HTR-8/SVneo (cell line): ENCODE data around the gene COL24A1.

Experiments used
- DNase-seq: peaks from one replicate; pipeline ENCODE4 v3.0.0; 2011; ENCODE audit warnings: low spot score, mixed read lengths; ENCODE audit not compliant: insufficient read length
- FAIRE-seq: peaks from 2 replicates; lab custom pipeline; 2011; peaks lifted over from hg19 to GRCh38; lab: Jason Lieb, UNC

The COL24A1 gene

GRCh38 chr1:86156566-86157455 lies at the start of gene COL24A1:
Gene COL24A1, minus strand, starts transcription at chr1:86156772. Its CDS starts 376 bp downstream, at chr1:86156396.
- FAIRE-seq (no peak), DNase-seq (peak; percentile 30)

GRCh38 chr1:86205741-86206140 lies 49.2 kb upstream of the COL24A1 start:
- no peak for DNase-seq
- no peak for FAIRE-seq

- FAIRE-seq: no peak
- DNase-seq: no peak
Observed at GRCh38 chr1:86202552-86203340, 46.2 kb upstream of the COL24A1 start.

GRCh38 chr1:86201311-86201710 lies 44.7 kb upstream of the COL24A1 start:
- no peak for DNase-seq
- no peak for FAIRE-seq

- DNase-seq: no peak
- FAIRE-seq: no peak
Observed at GRCh38 chr1:86200901-86201300, 44.3 kb upstream of the COL24A1 start.

- FAIRE-seq (no peak), DNase-seq (no peak)
Observed at GRCh38 chr1:86197206-86197855, 40.8 kb upstream of the COL24A1 start.

GRCh38 chr1:86195281-86195680 lies 38.7 kb upstream of the COL24A1 start:
- FAIRE-seq (no peak), DNase-seq (no peak)

GRCh38 chr1:86194491-86195034 lies 38.0 kb upstream of the COL24A1 start:
- FAIRE-seq (no peak), DNase-seq (no peak)

- FAIRE-seq: no peak
- no peak for DNase-seq
Observed at GRCh38 chr1:86192417-86192816, 35.8 kb upstream of the COL24A1 start.

- DNase-seq (no peak), FAIRE-seq (no peak)
Observed at GRCh38 chr1:86191958-86192357, 35.4 kb upstream of the COL24A1 start.

- DNase-seq: no peak
- no peak for FAIRE-seq
Observed at GRCh38 chr1:86190873-86191272, 34.3 kb upstream of the COL24A1 start.

- FAIRE-seq (no peak), DNase-seq (no peak)
Observed at GRCh38 chr1:86184426-86184825, 27.9 kb upstream of the COL24A1 start.

- DNase-seq (no peak), FAIRE-seq (no peak)
Observed at GRCh38 chr1:86183810-86184209, 27.2 kb upstream of the COL24A1 start.

- FAIRE-seq (no peak), DNase-seq (no peak)
Observed at GRCh38 chr1:86176226-86176625, 19.7 kb upstream of the COL24A1 start.

GRCh38 chr1:86175756-86176155 lies 19.2 kb upstream of the COL24A1 start:
- no peak for DNase-seq
- FAIRE-seq: no peak

GRCh38 chr1:86169625-86170024 lies 13.1 kb upstream of the COL24A1 start:
- no peak for DNase-seq

GRCh38 chr1:86159800-86160199 lies 3.2 kb upstream of the COL24A1 start:
- FAIRE-seq: no peak

More at GRCh38 chr1:86169625-86170024, 13.1 kb upstream of the COL24A1 start:
- FAIRE-seq: no peak

GRCh38 chr1:86155807-86156565 lies 586 bp downstream of the COL24A1 start:
- FAIRE-seq (no peak), DNase-seq (no peak)

More at GRCh38 chr1:86159800-86160199, 3.2 kb upstream of the COL24A1 start:
- DNase-seq: no peak

- DNase-seq: no peak
- no peak for FAIRE-seq
Observed at GRCh38 chr1:86155051-86155806, 1.3 kb downstream of the COL24A1 start.
